ENCODE results near the gene TMEM119.
A peak's percentile ranks its signal among the peaks of the same experiment; 100 is the strongest.
"Not testable (repeated sequence)": the region's sequence is repeated elsewhere in the genome, so short reads cannot be mapped to it uniquely, and the experiment has no call there.

Gene TMEM119

DNA sequence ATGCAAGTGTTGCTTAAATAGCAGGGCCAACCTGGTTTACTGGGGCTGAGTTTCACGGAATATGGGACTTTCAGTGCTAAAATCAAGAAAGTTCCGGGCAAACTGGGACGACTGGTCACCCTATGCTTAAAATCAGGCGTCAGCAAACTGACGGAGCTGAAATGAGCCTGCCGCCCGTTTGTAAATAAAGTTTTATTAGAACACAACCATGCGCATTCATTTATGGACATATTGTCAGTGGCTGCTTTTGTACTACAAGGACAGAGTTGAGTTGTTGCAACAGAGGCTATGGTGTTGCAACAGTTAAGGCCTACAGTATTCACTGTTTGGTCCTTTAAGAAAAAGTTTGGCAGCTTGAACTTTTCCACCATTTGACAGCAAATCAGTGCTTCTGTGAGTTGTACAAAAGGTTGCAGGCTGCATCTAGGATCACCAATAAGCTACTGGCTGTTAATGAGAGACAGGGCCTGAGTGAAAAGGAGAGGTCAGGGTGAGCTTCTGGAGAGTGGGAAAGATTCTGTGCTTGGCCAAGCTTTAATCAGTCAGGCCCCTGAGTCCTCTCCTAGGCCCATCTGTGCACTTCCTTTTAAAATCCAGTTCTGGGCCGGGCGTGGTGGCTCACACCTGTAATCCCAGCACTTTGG lies 22.5 kb upstream of the TMEM119 start:
- TF ChIP-seq, protein P1, sequence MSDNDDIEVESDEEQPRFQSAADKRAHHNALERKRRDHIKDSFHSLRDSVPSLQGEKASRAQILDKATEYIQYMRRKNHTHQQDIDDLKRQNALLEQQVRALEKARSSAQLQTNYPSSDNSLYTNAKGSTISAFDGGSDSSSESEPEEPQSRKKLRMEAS (IDR thresholded peaks at IDR 0.05; ENCODE audit: low read depth, low read length), result peak; percentile 24; the same call in 1 of the 2 replicates
- TF ChIP-seq, protein P2, sequence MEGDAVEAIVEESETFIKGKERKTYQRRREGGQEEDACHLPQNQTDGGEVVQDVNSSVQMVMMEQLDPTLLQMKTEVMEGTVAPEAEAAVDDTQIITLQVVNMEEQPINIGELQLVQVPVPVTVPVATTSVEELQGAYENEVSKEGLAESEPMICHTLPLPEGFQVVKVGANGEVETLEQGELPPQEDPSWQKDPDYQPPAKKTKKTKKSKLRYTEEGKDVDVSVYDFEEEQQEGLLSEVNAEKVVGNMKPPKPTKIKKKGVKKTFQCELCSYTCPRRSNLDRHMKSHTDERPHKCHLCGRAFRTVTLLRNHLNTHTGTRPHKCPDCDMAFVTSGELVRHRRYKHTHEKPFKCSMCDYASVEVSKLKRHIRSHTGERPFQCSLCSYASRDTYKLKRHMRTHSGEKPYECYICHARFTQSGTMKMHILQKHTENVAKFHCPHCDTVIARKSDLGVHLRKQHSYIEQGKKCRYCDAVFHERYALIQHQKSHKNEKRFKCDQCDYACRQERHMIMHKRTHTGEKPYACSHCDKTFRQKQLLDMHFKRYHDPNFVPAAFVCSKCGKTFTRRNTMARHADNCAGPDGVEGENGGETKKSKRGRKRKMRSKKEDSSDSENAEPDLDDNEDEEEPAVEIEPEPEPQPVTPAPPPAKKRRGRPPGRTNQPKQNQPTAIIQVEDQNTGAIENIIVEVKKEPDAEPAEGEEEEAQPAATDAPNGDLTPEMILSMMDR (IDR thresholded peaks at IDR 0.05; ENCODE audit: low read depth, low read length), result no peak
- TF ChIP-seq MYC (IDR thresholded peaks at IDR 0.05; ENCODE audit: low read depth, low read length), result peak; percentile 80
- TF ChIP-seq POLR2A (IDR thresholded peaks at IDR 0.05; ENCODE audit: extremely low read depth, insufficient read length), result no peak
- peak; percentile 92 for DNase-seq (ENCODE audit: low read depth)
- H3K4me3 ChIP-seq (ENCODE audit: low read depth, low read length), result no peak overlapping the region

DNA sequence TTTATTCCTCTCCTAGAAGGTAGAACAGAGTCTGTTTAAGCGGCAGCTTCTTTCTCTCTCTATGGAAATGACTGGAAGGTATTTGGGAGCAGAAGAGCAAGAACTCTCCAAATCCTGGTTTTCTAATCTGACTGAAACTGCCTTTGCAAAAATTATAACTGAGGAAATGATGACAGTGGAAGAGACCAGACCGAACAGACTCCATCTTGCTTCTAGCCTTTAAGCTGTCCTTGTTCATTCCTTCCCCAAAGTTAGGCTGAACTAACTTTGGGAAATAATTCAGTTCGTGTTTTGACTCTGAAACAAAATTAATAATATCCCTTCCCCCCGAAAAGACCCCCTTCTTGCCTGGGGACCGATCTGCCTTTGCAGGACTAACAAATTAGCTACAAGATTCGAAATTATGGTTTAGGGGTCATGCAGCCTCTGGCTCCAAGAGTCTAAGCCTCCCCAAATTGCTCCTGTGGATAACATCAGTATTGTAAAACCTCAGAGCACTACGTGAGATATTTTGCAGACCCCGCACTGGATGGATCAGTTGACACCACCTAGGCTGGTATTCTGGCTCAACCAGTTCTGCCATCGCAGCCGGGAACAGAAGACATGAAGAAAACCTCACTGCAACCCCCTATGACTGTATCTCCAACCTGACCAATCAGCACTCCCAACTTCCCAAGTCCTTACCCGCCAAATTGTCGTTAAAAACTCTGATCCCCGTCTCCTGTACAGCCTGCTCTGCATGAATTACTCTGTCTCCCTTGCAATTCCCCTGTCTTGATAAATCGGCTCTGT lies 21.7 kb upstream of the TMEM119 start:
- TF ChIP-seq POLR2A (IDR thresholded peaks at IDR 0.05; ENCODE audit: extremely low read depth, insufficient read length), result no peak
- TF ChIP-seq, protein P2 (IDR thresholded peaks at IDR 0.05; ENCODE audit: low read depth, low read length), result no peak
- no peak for TF ChIP-seq MYC (IDR thresholded peaks at IDR 0.05; ENCODE audit: low read depth, low read length)
- TF ChIP-seq, protein P1 (IDR thresholded peaks at IDR 0.05; ENCODE audit: low read depth, low read length), result no peak
- H3K4me3 ChIP-seq (ENCODE audit: low read depth, low read length), result no peak overlapping the region
- no peak for DNase-seq (ENCODE audit: low read depth)

DNA sequence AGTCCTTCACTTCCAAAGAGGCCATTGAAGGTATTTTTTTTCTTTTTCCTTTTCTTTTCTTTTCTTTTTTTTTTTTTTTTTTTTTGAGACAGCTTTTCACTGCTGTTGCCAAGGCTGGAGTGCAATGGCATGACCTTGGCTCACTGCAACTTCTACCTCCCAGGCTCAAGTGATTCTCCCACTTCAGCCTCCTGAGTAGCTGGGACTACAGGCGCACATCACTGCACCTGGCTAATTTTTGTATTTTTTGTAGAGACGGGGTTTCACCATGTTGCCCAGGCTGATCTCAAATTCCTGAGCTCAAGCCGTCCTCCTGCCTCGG lies 21.0 kb upstream of the TMEM119 start:
- not testable (repeated sequence) for H3K4me3 ChIP-seq (ENCODE audit: low read depth, low read length); DNase-seq (ENCODE audit: low read depth)

DNA sequence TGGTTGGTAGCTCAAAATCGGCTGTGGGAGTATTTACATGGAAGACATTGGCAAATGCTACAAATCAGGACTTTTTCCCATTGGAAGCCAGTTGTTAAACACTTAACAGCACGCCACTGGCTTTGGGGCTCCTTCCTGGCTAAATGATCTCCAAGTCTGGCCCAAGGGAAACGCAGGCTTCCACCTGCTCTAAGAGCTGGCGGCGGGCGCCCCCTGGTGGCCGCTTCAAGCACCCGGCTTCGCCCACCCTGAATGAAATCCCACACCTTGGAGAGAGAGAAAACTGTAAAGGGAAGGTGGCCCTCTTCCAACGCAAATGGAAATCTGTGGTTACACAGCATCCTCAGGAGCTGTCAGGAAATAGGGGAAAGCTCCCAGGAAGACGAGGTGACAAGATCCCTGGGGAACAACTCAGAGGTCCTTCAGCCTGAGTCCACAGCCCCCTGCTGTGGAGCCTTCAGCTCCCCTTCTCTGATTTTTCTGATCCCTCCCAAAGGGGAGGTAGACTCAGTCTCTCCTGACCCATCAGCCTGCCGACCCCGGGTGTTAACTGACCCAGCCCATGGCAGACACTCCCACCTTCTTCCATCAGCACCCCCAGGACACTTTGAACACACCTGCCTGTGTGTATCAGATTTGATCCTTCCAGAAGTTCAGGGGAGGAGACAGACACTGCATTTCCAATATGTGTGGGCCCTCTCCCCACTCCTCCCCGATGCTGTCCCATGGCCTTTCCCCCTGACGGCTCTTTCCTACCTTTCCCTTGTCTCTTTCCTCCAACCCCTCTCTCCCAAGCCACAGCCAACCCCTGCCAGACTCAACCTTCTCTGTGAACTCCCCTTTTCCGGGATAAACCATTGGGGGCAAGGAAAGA lies 20.4 kb upstream of the TMEM119 start:
- DNase-seq (ENCODE audit: low read depth), result peak; percentile 91
- H3K4me3 ChIP-seq (ENCODE audit: low read depth, low read length), result no peak overlapping the region
- no peak for TF ChIP-seq MYC (IDR thresholded peaks at IDR 0.05; ENCODE audit: low read depth, low read length)
- TF ChIP-seq, protein P1 (IDR thresholded peaks at IDR 0.05; ENCODE audit: low read depth, low read length), result peak; percentile 47
- TF ChIP-seq, protein P2 (IDR thresholded peaks at IDR 0.05; ENCODE audit: low read depth, low read length), result peak; percentile 99

DNA sequence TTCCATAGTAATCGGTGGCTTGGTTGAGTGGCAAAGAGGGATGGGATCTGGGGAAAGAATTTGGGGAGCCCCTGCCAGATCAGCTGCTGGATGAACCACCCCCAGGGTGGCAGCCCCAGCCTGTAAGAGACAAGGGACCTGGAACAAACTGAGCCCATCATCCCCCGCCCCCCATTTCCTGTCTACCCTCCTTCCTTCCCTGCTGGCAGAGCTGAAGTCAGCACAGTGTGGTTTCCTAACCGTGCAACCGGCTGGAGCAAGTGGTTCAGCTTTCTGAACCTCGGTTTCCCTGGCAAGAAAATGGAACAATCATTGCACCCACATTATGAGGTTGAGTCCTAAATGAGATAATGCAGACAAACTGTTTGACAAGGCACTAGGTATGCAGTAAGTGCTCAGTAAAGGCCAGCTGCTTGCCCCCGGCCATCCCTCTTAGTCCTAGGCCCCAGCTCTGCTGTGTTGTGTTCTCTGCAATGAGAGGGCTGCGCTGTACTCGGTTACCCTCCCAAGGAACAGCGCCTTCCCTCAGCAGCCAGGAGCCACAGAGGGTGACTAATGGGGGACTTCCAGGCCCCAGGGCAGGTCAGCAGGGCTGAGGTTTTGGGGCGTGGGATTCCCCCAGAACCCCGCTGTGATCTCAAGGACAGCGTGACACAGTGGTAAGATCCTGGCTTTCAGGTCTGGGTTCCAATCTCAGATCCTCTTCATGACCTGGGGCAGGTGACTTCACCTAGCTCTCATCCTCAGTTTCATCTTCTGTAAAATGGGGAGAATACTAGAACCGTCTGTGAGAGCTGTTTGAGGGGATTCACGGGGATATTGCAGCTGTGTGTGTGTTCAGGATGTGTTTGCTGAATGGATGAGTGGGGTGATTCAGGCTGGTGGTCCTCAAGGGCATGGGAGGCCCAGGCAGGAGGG lies 19.3 kb upstream of the TMEM119 start:
- DNase-seq (ENCODE audit: low read depth), result peak; percentile 89
- TF ChIP-seq MYC (IDR thresholded peaks at IDR 0.05; ENCODE audit: low read depth, low read length), result 0 out of 2 replicates have a peak, but pooled peaks have one; percentile 24
- no peak for TF ChIP-seq POLR2A (IDR thresholded peaks at IDR 0.05; ENCODE audit: extremely low read depth, insufficient read length)
- TF ChIP-seq, protein P1 (IDR thresholded peaks at IDR 0.05; ENCODE audit: low read depth, low read length), result 0 out of 2 replicates have a peak, but pooled peaks have one; percentile 6
- no peak overlapping the region for H3K4me3 ChIP-seq (ENCODE audit: low read depth, low read length)

DNA sequence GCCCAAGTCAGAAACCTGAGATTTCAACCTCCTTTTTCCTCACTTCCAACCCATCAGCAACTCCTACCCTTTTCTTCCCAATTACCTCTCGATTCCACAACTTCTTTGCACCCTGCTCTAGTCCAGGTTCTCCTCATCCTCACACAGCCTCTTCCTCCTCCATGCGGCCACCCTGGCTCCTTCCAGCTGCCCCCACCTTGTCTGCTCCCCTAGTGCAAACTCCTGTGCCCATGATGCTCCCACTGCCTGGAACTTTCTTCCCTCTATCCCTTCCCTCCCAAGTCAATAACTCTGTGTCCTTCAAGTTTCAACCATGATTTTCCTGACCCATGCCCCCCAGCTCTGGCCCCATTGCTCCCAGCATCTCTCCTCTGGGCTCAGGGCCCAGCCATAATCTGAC lies 18.5 kb upstream of the TMEM119 start:
- no peak for DNase-seq (ENCODE audit: low read depth)
- no peak overlapping the region for H3K4me3 ChIP-seq (ENCODE audit: low read depth, low read length)
- TF ChIP-seq MYC (IDR thresholded peaks at IDR 0.05; ENCODE audit: low read depth, low read length) (no peak), POLR2A (IDR thresholded peaks at IDR 0.05; ENCODE audit: extremely low read depth, insufficient read length) (no peak)
- TF ChIP-seq, protein P1 (IDR thresholded peaks at IDR 0.05; ENCODE audit: low read depth, low read length), result no peak
- TF ChIP-seq, protein P2 (IDR thresholded peaks at IDR 0.05; ENCODE audit: low read depth, low read length), result no peak

Measured in NB4 (cell line).